DMS53 (cell line): ENCODE results near the gene KRTAP1-3.
"Not testable (repeated sequence)": the region's sequence is repeated elsewhere in the genome, so short reads cannot be mapped to it uniquely, and the experiment has no call there.

ENCODE experiments used
- DNase-seq: peaks from one replicate; lab custom pipeline; 2025; lab: John Stamatoyannopoulos, UW

Gene KRTAP1-3

DNA sequence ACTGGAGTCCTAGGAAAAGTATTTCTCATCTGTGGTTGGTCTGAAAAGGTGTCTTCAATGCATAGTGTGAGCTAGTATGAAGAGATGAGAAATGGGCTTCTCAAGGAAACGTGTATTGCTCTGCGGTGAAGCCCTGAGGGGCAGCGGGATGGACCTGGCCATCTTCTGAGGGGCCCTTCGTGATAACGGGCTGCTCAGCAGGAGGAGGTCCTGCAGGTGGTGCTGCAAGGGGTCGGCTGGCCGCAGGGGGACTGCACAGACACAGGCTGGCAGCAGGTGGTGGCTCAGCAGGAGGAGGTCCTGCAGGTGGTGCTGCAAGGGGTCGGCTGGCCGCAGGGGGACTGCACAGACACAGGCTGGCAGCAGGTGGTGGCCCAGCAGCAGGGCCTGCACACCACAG lies 19.9 kb upstream of the KRTAP1-3 start:
- DNase-seq, result not testable (repeated sequence)

DNA sequence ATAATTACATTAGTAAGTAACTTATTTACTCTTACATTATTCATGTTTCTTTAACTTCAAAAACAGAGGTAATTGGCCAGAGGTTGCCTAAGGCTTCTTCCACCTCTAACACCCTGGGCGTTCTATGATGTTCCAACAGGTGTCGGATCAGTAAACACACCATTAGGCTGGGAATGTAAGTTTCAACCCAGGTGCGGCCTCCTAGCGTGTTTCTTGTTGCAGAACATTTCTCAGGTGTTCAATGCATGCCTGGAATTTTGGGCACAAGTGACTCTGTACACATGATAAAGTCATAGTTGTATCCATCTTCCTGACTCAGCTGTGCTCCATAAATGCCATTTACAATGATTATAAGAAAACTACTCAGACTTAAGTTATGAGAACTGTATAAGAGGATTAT lies 19.4 kb upstream of the KRTAP1-3 start:
- no peak for DNase-seq

GRCh38 chr17:41052566-41052965 lies 17.9 kb upstream of the KRTAP1-3 start:
- no peak for DNase-seq

DNA sequence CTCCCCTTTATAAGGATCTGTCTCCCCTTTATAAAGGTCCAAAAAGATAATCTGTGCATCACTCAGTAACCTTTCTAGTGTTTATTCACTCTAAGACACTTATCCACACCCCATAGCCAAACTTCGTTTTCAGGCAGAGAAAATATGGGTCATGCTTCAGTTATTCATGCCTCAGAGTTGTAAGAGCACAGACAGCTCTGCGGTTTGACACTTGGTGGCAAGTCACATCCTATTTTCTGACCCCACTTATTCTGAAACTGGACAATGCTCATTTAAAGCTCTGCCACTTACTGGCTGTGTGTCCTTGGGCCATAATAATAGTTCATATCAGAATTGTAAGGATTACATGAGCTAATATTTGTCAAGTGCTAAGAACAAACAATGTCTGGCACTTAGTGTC lies 14.4 kb upstream of the KRTAP1-3 start:
- peak; percentile 8 for DNase-seq

DNA sequence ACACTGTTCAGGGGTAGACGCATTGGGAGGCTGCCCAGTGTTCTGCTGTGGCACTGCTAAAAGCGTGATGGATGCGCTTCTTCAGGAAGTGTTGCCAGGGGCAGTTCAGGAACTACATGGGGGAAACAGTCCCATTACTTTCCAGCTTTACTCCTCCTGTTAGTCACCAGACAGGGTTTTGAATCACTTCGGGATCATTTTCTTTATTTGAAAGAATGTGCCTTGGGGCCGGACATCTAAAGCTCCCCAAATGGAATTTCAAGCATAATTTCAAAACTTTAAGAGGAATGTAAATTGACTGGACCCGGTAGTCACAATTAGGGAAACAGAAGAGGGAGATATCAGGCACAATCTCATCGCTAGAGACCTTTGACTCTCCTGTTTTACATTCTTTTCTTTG lies 13.8 kb upstream of the KRTAP1-3 start:
- no peak for DNase-seq

- not testable (repeated sequence) for DNase-seq
Measured at GRCh38 chr17:41046735-41047465, 12.2 kb upstream of the KRTAP1-3 start, which contains the start of gene KRTAP2-1. KRTAP2-1 (minus strand) TSS chr17:41047316; CDS start chr17:41047267, 49 bp downstream.

DNA sequence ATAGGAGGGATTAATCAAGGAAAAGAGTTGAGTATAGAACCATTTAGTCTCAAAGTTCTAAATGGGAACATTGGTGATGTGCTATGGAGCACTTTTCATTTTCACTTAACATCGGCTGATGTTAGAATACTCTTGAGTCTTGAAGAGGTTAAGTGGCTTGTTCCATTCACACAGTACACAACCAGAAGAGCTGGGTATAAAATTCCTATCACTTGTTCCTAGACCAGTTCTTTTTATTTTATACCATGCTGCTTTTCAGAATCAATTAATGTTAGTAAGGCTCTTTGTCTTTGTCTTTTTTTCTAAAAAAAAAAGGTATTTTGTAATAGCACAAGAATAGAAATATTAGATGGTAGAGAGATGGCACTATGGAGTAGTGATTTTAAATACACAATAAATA lies 8.3 kb upstream of the KRTAP1-3 start:
- no peak for DNase-seq

GRCh38 chr17:41040783-41041571 lies 6.3 kb upstream of the KRTAP1-3 start, which contains the start of gene KRTAP1-1:
KRTAP1-1 (minus strand) TSS chr17:41041450; CDS start chr17:41041397, 53 bp downstream.
- peak; percentile 41 for DNase-seq

DNA sequence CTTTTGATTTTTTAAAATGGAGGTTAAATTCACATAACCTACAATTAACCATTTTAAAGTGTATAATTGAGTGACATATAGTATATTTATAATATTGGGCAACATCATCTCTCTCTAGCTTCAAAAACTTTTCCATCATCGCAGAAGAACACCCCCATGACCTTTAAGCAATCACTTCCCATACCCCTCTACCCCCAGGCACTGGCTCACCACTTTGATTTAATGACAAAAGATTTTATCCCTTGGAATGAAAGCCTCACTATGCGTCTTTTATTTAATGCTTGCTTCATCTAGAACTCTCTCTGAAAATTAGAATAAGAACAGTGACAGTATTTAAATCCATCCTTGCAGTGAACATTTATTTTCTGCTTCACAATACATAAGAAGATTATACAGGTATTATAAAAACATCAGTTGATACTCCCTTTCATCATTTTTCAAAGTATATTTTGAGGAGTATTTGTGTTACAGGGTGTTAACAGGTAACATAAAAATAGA lies 3.2 kb upstream of the KRTAP1-3 start:
- DNase-seq, result no peak

DNA sequence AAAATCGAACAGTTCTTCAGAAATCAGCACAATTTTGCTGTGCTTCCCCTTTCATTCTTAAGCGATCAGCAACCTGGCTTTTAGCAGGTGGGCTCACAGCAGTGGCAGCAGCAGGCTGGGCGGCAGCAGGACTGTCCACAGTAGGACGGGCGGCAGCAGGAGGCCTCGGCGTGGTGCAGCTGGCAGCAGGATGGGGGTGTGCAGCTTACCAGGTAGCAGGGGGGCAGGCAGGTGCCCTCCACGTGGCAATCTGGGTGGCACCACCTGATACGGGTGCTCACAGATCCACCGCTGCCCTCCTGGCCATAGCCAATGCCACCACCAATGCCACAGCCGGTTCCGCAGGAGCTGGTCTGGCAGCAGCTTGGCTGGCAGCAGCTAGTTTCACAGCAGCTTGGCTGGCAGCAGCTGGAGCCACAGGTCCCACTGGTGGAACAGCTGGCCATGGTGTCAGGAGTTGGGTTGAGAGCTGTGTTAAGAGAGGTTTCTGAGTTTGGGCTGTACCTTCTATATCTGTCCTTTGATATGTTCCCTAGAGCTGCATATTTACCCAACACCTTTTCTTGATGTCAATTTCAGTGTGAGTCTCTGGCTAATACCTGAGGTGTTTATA lies 4.9 kb downstream of the KRTAP1-3 start, which contains the start of gene KRTAP1-4:
Gene KRTAP1-4 (minus strand): TSS at position 563 of the 613 bp plus-strand sequence. CDS start 117 bp downstream, at position 446.
- no peak for DNase-seq

DNA sequence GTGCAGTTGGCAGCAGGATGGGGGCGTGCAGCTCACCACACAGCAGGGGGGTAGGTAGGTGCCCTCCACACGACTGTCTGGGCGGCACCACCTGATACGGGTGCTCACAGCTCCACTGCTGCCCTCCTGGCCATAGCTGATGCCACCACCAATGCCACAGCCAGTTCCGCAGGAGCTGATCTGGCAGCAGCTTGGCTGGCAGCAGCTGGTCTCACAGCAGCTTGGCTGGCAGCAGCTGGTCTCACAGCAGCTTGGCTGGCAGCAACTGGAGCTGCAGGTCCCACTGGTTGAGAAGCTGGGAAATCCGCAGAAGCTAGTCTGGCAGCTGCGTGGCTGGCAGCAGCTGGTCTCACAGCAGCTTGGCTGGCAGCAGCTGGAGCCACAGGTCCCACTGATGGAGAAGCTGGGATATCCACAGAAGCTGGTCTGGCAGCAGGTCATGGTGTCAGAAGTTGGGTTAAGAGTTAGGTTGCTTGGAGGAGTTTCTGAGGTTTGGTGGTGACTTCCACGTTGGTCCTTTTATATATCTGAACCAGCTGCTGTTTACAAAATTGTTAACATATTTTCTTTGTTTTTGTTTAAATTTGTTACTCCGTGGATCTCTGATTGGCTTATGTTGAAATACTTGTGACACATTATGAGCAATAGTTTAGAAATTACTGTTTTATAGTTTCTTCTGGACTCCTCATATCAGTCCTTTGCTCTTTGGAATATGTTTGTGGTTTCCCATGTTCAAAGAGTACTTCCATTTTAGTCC lies 7.8 kb downstream of the KRTAP1-3 start, which contains the start of gene KRTAP1-5:
Gene KRTAP1-5 (minus strand): TSS at position 494 of the 757 bp plus-strand sequence. CDS start 53 bp downstream, at position 441.
- DNase-seq, result peak; percentile 52

- DNase-seq, result no peak
Measured at GRCh38 chr17:41024697-41025096, 10.0 kb downstream of the KRTAP1-3 start.

DNA sequence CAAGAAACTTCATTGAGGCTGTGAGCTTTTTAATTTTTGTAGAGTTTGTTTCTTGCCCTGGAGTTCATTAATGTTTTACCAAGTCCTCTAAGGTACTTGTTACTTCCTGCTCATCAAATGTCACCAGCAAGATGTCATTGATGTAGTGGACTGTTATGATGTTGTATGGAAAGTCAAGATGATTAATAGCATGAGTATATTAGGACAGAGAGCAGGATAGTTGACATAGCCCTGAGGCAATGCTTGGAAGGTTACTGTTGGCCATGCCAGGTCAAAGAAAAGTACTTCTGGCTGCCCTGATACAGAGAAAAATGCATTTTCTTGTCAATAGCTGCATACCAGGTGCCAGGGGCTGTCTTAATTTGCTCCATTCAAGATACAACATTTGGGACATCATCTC lies 14.3 kb downstream of the KRTAP1-3 start:
- DNase-seq, result peak; percentile 70

DNA sequence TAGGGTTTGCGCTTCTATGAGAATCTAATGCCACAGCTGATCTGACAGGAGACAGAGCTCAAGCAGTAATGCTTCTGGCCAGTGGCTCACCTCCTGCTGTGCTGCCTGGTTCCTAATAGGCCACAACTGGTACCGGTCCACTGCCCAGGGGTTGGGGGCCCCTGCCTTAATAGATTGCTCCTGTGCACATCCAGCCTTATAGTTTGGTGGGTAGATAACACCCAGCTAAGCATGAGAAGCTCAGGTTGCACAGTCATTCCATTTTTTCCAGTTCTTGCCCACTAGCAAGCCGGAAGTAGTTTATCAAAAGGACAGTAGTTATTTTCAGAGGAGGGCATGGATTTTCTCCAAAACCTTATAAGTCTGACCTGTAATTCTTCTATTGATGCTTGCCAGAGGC lies 15.3 kb downstream of the KRTAP1-3 start:
- DNase-seq, result no peak

- DNase-seq, result peak; percentile 6
Measured at GRCh38 chr17:41018541-41018940, 16.1 kb downstream of the KRTAP1-3 start.

GRCh38 chr17:41016578-41017215 lies 18.0 kb downstream of the KRTAP1-3 start:
- no peak for DNase-seq

DNA sequence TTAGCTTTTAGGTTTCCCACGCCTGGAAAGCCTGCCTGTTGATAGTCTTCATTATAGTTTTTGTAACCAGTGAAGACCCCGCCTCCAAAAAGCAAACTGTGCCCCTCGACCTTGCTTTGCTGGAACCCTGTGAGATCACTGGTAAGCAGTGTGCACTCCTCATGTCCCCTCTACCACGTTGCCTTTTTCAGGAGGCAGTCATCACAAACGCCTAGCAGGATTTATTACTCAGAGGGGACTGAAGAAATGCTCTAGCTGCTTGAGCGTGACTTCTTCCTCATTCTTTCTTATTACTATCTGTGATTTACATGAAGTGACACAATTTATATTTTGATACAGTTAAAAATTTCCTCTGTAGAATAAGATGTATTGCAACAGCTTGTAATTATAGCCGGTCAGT lies 19.2 kb downstream of the KRTAP1-3 start:
- DNase-seq, result no peak

DNA sequence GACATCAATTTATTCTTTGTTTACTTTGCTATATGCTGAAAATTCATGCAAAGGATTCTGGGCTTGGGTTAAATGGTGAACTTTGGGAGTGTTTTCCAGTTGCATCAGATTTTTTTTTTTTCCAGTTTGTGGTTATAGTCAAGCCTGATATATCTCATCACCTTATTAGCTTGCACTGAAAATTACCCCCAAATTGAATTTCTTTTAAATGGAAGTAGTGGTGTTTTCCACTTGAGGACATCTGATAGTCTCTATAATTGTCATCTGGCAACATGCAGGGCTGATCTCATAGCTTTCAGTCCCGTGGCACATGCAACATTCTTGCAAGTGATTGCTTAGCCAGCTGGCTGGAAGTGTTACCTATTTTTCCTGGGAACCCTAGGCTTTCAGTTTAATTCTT lies 21.1 kb downstream of the KRTAP1-3 start:
- DNase-seq, result peak; percentile 39

DNA sequence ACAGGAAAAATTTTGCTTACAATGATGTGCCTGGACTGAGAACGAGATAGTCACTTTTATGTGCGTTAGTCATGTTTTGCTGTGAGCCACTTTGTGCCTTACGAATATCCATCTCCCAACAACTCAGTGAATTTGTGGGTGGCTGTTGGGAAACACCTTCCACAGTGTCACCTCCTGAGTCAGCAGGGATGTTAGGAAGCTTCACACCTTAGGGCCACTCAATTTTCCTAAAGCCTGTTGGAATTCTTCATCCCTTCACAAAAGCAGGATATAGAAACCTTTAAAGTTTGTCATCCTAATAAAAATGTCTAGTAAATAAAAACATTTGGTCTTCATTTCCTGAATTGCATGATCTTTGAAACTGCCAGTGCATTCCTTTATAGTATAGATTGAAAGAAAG lies 21.5 kb downstream of the KRTAP1-3 start:
- no peak for DNase-seq

GRCh38 chr17:41012326-41013120 lies 22.2 kb downstream of the KRTAP1-3 start:
- peak; percentile 46 for DNase-seq
